NB4 (cell line): ENCODE results near the gene GNG14.
A peak's percentile ranks its signal among the peaks of the same experiment; 100 is the strongest.

Experiments used
- POLR2A ChIP-seq: IDR thresholded peaks from 2 replicates; pipeline ENCODE4 v1.6.1; 2011; ENCODE audit warnings: mild to moderate bottlenecking; ENCODE audit not compliant: insufficient read length; ENCODE audit errors: extremely low read depth
- TF ChIP-seq, protein P1 (sequence below): IDR thresholded peaks from one replicate; pipeline ENCODE4 v1.5.1; 2012; ENCODE audit warnings: low read depth, low read length

DNA sequence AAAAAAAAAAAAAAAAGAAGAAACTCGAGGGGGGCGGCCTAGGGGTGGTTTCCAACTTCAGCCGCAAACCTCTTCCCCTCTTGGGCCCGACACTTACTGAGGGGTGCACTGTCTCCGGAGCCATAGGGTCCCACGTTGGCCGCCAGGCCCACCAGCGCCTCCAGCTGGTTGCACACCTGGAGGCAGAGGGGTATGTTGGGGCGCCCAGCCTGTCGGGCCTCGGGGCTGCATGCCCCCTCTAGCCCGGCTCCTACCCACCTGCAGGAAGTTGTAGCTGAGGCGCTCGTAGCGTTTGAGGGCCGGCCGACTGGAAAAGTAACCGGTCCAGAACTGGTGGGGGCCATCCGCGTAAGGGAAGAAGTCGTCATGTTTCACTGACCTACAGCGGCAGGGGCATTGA is 29.8 kb upstream of the GNG14 start:
- no peak for TF ChIP-seq POLR2A
- TF ChIP-seq, protein P1, sequence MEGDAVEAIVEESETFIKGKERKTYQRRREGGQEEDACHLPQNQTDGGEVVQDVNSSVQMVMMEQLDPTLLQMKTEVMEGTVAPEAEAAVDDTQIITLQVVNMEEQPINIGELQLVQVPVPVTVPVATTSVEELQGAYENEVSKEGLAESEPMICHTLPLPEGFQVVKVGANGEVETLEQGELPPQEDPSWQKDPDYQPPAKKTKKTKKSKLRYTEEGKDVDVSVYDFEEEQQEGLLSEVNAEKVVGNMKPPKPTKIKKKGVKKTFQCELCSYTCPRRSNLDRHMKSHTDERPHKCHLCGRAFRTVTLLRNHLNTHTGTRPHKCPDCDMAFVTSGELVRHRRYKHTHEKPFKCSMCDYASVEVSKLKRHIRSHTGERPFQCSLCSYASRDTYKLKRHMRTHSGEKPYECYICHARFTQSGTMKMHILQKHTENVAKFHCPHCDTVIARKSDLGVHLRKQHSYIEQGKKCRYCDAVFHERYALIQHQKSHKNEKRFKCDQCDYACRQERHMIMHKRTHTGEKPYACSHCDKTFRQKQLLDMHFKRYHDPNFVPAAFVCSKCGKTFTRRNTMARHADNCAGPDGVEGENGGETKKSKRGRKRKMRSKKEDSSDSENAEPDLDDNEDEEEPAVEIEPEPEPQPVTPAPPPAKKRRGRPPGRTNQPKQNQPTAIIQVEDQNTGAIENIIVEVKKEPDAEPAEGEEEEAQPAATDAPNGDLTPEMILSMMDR, result peak; percentile 17
